Naive B cell (primary cell): ENCODE measurements around the gene CCDC33. TPM values are rescaled to one million over a fixed set of nuclear protein-coding genes. Genes with fewer than 3 reads are reported as not detected.
A peak's percentile ranks its signal among the peaks of the same experiment; 100 is the strongest.

Experiments
- ATAC-seq, 2 donors: fragments of 150-1000 bp; cut with Tn5 transposase; 2 replicates each; pipeline ENCODE4 v1.10.0; 2021; ENCODE audit warnings: low read depth in 2 of 2, mild to moderate bottlenecking in 2 of 2, moderate library complexity in 2 of 2
- DNase-seq: peaks from one replicate; pipeline ENCODE4 v3.0.0; 2022
- H3K27ac Mint-ChIP-seq, 6 donors: one replicate each; pipeline ENCODE4 v1.8.0; 2020 to 2022; ENCODE audit warnings: mild to moderate bottlenecking in 6 of 6, mixed read lengths in 6 of 6, moderate library complexity in 5 of 6, inconsistent platforms in 2 of 6
- H3K27me3 Mint-ChIP-seq, 3 donors: one replicate each; pipeline ENCODE4 v1.8.0; 2021 to 2022; ENCODE audit warnings: mixed read lengths in 3 of 3, mild to moderate bottlenecking in 1 of 3
- H3K36me3 Mint-ChIP-seq, 2 donors: one replicate each; pipeline ENCODE4 v1.8.0; 2020 to 2022; ENCODE audit warnings: mixed read lengths in 2 of 2, inconsistent platforms in 1 of 2, mild to moderate bottlenecking in 1 of 2
- H3K4me1 Mint-ChIP-seq, 3 donors: one replicate each; pipeline ENCODE4 v1.8.0; 2020 to 2022; ENCODE audit warnings: mixed read lengths in 3 of 3, inconsistent platforms in 1 of 3, mild to moderate bottlenecking in 1 of 3, moderate library complexity in 1 of 3
- H3K4me3 Mint-ChIP-seq, 8 donors: one replicate each; pipeline ENCODE4 v1.8.0; 2020 to 2022; ENCODE audit warnings: mild to moderate bottlenecking in 8 of 8, mixed read lengths in 8 of 8, moderate library complexity in 8 of 8, inconsistent platforms in 2 of 8
- H3K9me3 Mint-ChIP-seq, 7 donors: one replicate each; pipeline ENCODE4 v1.8.0; 2020 to 2022; ENCODE audit warnings: mixed read lengths in 7 of 7, mild to moderate bottlenecking in 5 of 7, inconsistent platforms in 2 of 7, moderate library complexity in 1 of 7
- polyA plus RNA-seq, 6 donors: library from polyadenylated mRNA; unstranded; fragments of 300-500 nt; fragmentation: Illumina TruSeq; gene quantifications; one replicate each; pipeline ENCODE4 v1.2.3, GENCODE V29; 2021; ENCODE audit warnings: low read depth in 6 of 6

CCDC33 gene
- not detected for polyA plus RNA-seq

GRCh38 chr15:74235962-74236361 is at the start of gene CCDC33:
Gene CCDC33 (plus strand): TSS chr15:74236326. CDS start chr15:74236720, 394 bp downstream.
- no peak within 1 kb of the TSS for H3K4me3 Mint-ChIP-seq
- peaks cover 10 to 21% (median 10%) of the 10 kb centered on the region in 3 donors for H3K27me3 Mint-ChIP-seq
- H3K4me1 Mint-ChIP-seq: peaks cover 8 to 10% (median 10%) of the 10 kb centered on the region in 3 donors
- no peaks in the 10 kb centered on the region for H3K9me3 Mint-ChIP-seq
- DNase-seq (peak; percentile 14), ATAC-seq (peak; percentile 81 to 90)
- no peaks in the 10 kb centered on the region for H3K36me3 Mint-ChIP-seq
- H3K27ac Mint-ChIP-seq: peak within 1 kb of the TSS in 1 of 6 donors; percentile 88

DNA sequence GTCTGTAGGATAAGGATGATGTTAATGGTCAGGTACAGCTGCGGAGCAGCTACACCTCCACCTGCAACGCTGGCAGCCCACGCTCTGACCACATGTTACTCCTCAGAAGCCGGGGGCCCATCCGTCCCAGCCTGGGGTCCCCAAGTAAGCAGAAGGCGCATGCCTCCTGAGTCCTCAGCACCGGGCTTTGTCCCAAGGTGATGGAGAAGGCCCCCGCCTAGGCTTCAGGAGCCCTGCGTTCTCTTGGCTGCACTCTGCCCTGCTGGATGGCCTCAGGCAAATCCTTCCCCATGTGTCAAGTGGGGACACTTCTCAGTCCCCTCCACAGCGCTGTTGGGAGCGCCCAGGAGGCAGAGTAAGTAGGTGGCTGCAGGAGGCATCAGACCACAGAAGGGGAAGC is 47.9 kb upstream of the CCDC33 start:
- ATAC-seq: no peak
- Mint-ChIP-seq H3K9me3 (no peaks in the 10 kb centered on the region), H3K36me3 (no peaks in the 10 kb centered on the region)

DNA sequence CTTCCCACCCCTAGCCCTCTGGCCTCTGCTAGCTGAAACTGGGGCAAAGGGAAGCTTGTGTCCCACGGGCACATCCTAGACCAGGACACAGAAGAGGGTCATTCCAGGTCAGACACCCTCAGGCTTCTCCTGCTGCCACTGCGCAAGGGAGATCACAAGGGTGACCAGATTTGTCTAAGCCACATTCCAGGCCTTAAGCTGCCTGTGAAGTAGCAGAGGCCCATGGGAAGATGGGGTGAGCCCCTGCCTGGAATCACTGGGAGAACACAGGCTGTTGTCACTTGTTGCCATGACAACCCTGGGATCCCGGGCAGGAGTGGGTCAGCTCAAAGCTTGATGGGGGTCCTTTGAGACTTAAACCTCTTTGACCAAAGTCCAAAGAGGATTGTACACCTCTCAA is 44.3 kb upstream of the CCDC33 start:
- no peak overlapping the region for H3K4me3 Mint-ChIP-seq
- H3K36me3 Mint-ChIP-seq: no peaks in the 10 kb centered on the region

More for the DNA sequence above, 47.9 kb upstream of the CCDC33 start:
- Mint-ChIP-seq H3K4me3 (no peak overlapping the region), H3K27me3 (peaks cover 0 to 13% (median 6%) of the 10 kb centered on the region in 3 donors), H3K4me1 (no peaks in the 10 kb centered on the region), H3K27ac (no peak overlapping the region)
- no peak for DNase-seq

GRCh38 chr15:74192751-74193150 is 43.4 kb upstream of the CCDC33 start:
- Mint-ChIP-seq H3K27me3 (peaks cover 0 to 13% (median 7%) of the 10 kb centered on the region in 3 donors), H3K27ac (no peak overlapping the region), H3K36me3 (no peaks in the 10 kb centered on the region), H3K9me3 (no peaks in the 10 kb centered on the region), H3K4me3 (no peak overlapping the region), H3K4me1 (no peaks in the 10 kb centered on the region)
- ATAC-seq: no peak
- no peak for DNase-seq

More for the DNA sequence above, 44.3 kb upstream of the CCDC33 start:
- DNase-seq (no peak), ATAC-seq (no peak)
- no peak overlapping the region for H3K27ac Mint-ChIP-seq
- H3K9me3 Mint-ChIP-seq: no peaks in the 10 kb centered on the region
- H3K27me3 Mint-ChIP-seq: peaks cover 0 to 13% (median 7%) of the 10 kb centered on the region in 3 donors
- no peaks in the 10 kb centered on the region for H3K4me1 Mint-ChIP-seq

DNA sequence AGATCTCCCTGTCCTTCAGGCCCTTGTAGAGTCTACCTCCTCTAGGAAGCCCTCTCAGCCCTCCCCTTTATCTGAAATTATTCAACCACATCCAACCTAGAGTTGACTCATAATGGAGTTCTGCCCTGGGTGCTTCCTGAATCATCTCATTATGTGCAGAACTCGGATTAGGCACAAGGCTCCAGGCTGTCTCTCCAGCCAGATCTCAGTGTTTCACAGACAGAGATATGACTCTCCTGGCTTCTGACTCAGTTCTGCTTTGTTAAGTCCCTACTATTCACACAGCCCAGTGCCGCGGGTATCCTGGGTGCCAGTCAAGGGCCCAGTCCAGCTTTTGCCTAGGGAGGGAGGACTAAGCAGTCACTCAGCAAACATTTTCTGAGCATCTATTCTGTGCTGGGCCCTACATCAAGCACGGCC is 42.8 kb upstream of the CCDC33 start:
- no peaks in the 10 kb centered on the region for H3K36me3 Mint-ChIP-seq
- DNase-seq: no peak
- H3K27me3 Mint-ChIP-seq: peaks cover 0 to 13% (median 7%) of the 10 kb centered on the region in 3 donors
- H3K9me3 Mint-ChIP-seq: no peaks in the 10 kb centered on the region
- H3K4me3 Mint-ChIP-seq: no peak overlapping the region
- ATAC-seq: no peak
- no peaks in the 10 kb centered on the region for H3K4me1 Mint-ChIP-seq
- H3K27ac Mint-ChIP-seq: no peak overlapping the region

- H3K27me3 Mint-ChIP-seq: peaks cover 0 to 13% (median 7%) of the 10 kb centered on the region in 3 donors
- no peaks in the 10 kb centered on the region for H3K4me1 Mint-ChIP-seq
- H3K9me3 Mint-ChIP-seq: no peaks in the 10 kb centered on the region
- H3K36me3 Mint-ChIP-seq: no peaks in the 10 kb centered on the region
- DNase-seq (no peak), ATAC-seq (no peak)
- no peak overlapping the region for H3K4me3 Mint-ChIP-seq
- H3K27ac Mint-ChIP-seq: no peak overlapping the region
Observed at GRCh38 chr15:74193905-74194304, 42.2 kb upstream of the CCDC33 start.

DNA sequence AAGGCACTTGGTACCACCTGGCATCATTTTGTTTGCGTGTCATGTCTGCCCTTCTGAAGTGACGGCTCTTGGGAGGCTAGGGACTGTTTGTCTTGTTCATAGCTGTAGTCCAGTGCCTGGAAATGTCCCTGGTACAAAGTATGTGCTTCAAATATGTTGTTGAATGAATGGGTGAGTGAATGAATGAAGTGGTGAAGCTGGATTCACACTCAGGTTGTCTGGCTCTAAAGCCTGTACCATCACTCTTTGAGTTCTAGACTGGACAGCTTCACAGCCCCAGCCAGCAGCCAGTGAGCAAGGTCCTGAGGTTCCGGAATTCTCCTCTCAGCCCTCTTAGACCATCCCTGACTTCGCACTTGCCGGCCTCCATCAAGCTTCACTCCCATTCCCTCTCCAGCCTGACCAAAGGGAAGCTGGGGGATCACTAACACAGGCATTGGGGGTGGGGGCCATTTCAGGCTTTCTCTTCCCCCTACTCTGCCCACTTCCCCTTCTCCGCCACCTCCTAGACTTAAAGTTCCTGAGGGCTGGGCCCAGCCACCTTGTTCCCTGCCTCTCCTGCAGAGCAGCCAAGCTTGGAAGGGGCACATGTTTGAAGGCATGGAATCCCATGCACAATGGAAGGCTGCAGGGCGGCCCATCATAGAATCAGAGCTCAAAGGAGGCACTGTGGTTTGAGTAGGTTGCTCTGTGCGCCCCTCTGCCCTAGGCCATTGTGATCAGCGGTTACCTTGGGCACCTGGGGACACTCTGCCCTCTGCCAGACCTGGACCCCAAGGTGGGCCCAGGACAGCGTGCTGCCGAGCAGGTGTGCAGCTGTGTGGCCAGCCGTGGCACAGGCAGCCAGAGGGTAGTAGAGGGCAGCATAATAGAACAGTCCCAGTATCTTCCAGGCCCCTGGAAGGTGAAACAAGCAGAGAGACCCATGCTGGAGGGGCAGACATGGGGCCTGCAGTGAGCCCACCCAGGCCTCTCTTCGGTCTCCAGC is 41.3 kb upstream of the CCDC33 start:
- H3K9me3 Mint-ChIP-seq: no peaks in the 10 kb centered on the region

GRCh38 chr15:74196175-74196574 is 40.0 kb upstream of the CCDC33 start:
- Mint-ChIP-seq H3K27me3 (peaks cover 0 to 20% (median 12%) of the 10 kb centered on the region in 3 donors), H3K36me3 (no peaks in the 10 kb centered on the region), H3K9me3 (no peaks in the 10 kb centered on the region), H3K4me1 (no peaks in the 10 kb centered on the region), H3K4me3 (no peak overlapping the region), H3K27ac (no peak overlapping the region)
- DNase-seq: no peak
- ATAC-seq: no peak

More for the DNA sequence above, 41.3 kb upstream of the CCDC33 start:
- Mint-ChIP-seq H3K27me3 (peaks cover 0 to 13% (median 11%) of the 10 kb centered on the region in 3 donors), H3K4me1 (no peaks in the 10 kb centered on the region), H3K36me3 (no peaks in the 10 kb centered on the region), H3K4me3 (no peak overlapping the region), H3K27ac (no peak overlapping the region)
- DNase-seq (no peak), ATAC-seq (no peak)

DNA sequence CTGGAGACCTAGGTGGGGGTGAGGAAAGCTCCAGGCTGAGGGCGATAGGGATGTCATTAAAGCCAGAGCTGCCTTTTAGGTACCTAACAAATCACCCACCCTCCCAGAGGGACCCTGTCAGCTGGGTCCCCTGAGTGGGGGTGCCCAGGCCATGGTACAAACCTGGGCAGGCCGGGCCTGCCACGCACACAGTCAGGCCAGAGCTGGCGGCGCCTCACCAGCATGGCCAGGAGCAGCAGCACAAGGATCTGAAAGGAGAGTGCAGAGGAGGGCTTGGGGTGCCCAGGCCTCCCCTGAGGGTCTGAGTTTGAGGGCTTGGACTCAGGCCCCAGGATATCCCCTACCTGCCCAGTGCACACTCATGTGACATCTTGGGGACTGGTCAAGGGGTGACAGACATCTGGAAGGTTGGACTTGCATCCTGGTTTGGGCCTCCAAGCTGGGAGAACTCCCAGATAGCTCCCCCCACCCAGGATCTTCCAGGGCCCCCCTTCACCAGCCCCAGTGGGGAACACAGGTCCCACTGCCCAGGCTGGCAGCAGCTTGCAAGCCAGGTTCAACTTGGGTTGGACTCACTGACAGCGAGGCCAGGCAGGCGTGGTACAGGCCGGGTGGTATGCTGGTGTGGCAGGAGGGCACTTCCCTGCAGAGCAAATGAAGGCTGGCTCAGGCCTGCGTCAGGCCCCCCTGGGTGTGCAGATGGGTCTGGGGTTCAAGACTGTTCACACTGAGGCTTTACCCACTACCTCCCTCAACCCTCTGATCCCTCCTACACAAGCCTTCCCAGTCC is 38.8 kb upstream of the CCDC33 start:
- no peak for ATAC-seq
- Mint-ChIP-seq H3K27me3 (peaks cover 0 to 20% (median 19%) of the 10 kb centered on the region in 3 donors), H3K4me1 (no peaks in the 10 kb centered on the region), H3K27ac (no peak overlapping the region), H3K36me3 (no peaks in the 10 kb centered on the region), H3K9me3 (no peaks in the 10 kb centered on the region), H3K4me3 (no peak overlapping the region)
- no peak for DNase-seq

DNA sequence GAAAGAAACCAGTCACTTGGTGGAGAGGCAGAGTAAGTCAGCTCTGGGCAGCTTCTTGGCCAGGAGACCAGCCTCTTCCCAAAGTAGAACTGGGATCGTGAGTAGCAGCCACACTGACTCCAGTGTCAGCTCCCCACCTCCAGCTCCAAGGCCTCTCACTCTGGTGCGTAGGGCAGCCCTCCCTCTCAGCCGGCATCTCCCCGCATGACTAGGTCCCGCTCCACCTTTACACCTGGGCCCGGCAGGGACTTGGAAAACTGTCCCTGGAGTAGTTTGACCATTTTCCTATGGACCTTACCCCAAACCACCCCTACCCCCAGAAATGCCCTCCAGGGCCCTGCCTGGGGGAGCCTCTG is 36.9 kb upstream of the CCDC33 start:
- no peaks in the 10 kb centered on the region for H3K36me3 Mint-ChIP-seq
- H3K4me3 Mint-ChIP-seq: no peak overlapping the region
- H3K9me3 Mint-ChIP-seq: no peaks in the 10 kb centered on the region
- H3K27me3 Mint-ChIP-seq: peaks cover 4 to 32% (median 27%) of the 10 kb centered on the region in 3 donors
- no peak overlapping the region for H3K27ac Mint-ChIP-seq
- ATAC-seq (no peak), DNase-seq (no peak)
- no peaks in the 10 kb centered on the region for H3K4me1 Mint-ChIP-seq

DNA sequence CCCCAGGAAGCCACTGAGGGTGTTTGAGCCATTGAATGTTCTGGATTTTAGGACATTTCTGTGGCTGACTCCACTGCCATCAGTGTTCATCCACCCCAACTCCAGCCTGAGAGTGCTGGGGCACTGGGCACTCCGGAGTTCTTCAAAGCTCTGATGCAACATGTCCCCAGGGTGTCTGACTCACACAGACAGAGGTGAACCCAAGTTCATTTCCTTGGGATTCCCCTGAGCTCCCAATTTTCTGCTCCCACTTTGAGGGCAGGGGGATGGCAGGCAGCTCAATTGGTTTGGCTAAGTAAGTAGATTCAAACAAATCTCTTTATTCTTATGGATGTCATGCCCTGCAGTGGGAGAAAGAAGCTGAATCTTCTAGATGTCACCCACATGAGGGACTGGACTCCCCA is 35.7 kb upstream of the CCDC33 start:
- H3K36me3 Mint-ChIP-seq: no peaks in the 10 kb centered on the region
- H3K27me3 Mint-ChIP-seq: peaks cover 4 to 36% (median 32%) of the 10 kb centered on the region in 3 donors
- no peaks in the 10 kb centered on the region for H3K9me3 Mint-ChIP-seq
- DNase-seq: no peak
- no peak for ATAC-seq
- H3K4me3 Mint-ChIP-seq: no peak overlapping the region
- H3K27ac Mint-ChIP-seq: no peak overlapping the region
- no peaks in the 10 kb centered on the region for H3K4me1 Mint-ChIP-seq

DNA sequence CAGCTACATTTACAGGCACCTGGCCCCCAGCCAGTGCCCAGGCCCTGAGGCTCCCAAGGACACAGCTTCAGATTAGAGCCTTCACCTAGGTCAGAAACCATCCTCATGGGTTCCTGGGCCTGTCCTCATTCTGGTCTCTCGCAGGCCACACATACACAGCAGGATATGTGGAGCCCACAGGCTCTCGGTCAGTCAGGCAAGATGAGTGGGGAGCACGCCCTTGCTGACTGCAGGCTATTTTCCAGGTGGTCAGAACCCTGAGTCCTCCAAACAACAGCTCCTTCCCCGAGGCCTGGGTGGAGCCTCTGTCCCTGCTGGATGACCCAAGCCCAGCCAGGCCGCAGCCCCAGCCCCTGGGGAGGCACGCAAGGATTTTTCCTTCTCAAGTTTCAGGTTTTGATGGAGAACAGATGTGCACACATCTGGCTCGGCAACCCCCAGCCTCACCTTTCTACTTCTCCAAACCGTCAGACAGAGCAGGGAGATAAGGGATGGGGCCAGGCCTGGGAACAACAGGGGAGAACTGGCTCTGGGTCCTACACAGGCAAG is 35.2 kb upstream of the CCDC33 start:
- Mint-ChIP-seq H3K4me1 (no peaks in the 10 kb centered on the region), H3K27me3 (peaks cover 4 to 36% (median 32%) of the 10 kb centered on the region in 3 donors), H3K27ac (no peak overlapping the region), H3K36me3 (no peaks in the 10 kb centered on the region), H3K9me3 (no peaks in the 10 kb centered on the region), H3K4me3 (no peak overlapping the region)
- no peak for ATAC-seq
- no peak for DNase-seq

GRCh38 chr15:74201710-74202420 is 34.3 kb upstream of the CCDC33 start:
- ATAC-seq (no peak), DNase-seq (no peak)
- no peaks in the 10 kb centered on the region for H3K36me3 Mint-ChIP-seq
- peaks cover 0 to 2% (median 0%) of the 10 kb centered on the region in 7 donors for H3K9me3 Mint-ChIP-seq
- H3K4me1 Mint-ChIP-seq: no peaks in the 10 kb centered on the region
- H3K4me3 Mint-ChIP-seq: no peak overlapping the region
- peaks cover 4 to 36% (median 32%) of the 10 kb centered on the region in 3 donors for H3K27me3 Mint-ChIP-seq
- H3K27ac Mint-ChIP-seq: no peak overlapping the region
